Fibroblast of villous mesenchyme (primary cell): ENCODE data around the gene GPR18. TPM values are rescaled to one million over a fixed set of nuclear protein-coding genes. Genes with fewer than 3 reads are reported as not detected.
"Not testable (repeated sequence)": the region's sequence is repeated elsewhere in the genome, so short reads cannot be mapped to it uniquely, and the experiment has no call there.

Source experiments
- DNase-seq: peaks from one replicate; pipeline ENCODE4 v3.0.0-alpha.2; 2010; ENCODE audit warnings: low read depth
- H3K4me3 ChIP-seq: 2 replicates; pipeline ENCODE4 v1.5.1; 2011; ENCODE audit warnings: low read depth, mild to moderate bottlenecking, low read length
- CTCF ChIP-seq: IDR thresholded peaks from 2 replicates; pipeline ENCODE4 v1.5.1; 2012; ENCODE audit warnings: low read depth, mild to moderate bottlenecking, low read length; ENCODE audit not compliant: insufficient read depth
- total RNA-seq: library from RNA; depleted of rRNA; stranded (reverse); fragments of >200 nt; gene quantifications from 2 replicates; pipeline ENCODE4 v1.2.3, GENCODE V29; 2012

GPR18 gene
- total RNA-seq, 1 donor = not detected

GRCh38 chr13:99246100-99246499, 12.1 kb downstream of the GPR18 start:
- H3K4me3 ChIP-seq = no peak overlapping the region
- no peak for DNase-seq
- no peak for TF ChIP-seq CTCF

GRCh38 chr13:99237981-99238662, 20.1 kb downstream of the GPR18 start:
- no peak for DNase-seq
- TF ChIP-seq CTCF = no peak
- H3K4me3 ChIP-seq = no peak overlapping the region

- no peak for DNase-seq
- no peak overlapping the region for H3K4me3 ChIP-seq
- TF ChIP-seq CTCF = no peak
Measured at GRCh38 chr13:99231721-99232120, 26.5 kb downstream of the GPR18 start.

GRCh38 chr13:99230991-99231390, 27.2 kb downstream of the GPR18 start:
- no peak for TF ChIP-seq CTCF
- no peak for DNase-seq
- H3K4me3 ChIP-seq = no peak overlapping the region

- not testable (repeated sequence) for DNase-seq
Measured at GRCh38 chr13:99230588-99230987, 27.6 kb downstream of the GPR18 start.

GRCh38 chr13:99228737-99229691, 29.2 kb downstream of the GPR18 start:
- H3K4me3 ChIP-seq = peak overlapping the region; percentile 21

More at GRCh38 chr13:99230588-99230987, 27.6 kb downstream of the GPR18 start:
- H3K4me3 ChIP-seq = not testable (repeated sequence)

More at GRCh38 chr13:99228737-99229691, 29.2 kb downstream of the GPR18 start:
- DNase-seq = peak; percentile 81
- TF ChIP-seq CTCF = no peak
